HCT116 (cell line): ENCODE measurements around the gene FRMPD4. TPM values are rescaled to one million over a fixed set of nuclear protein-coding genes. Genes with fewer than 3 reads are reported as not detected.

Experiments used
- ATAC-seq: fragments of 200-7000 bp; cut with Tn5 transposase; 2 replicates; pipeline ENCODE4 v1.9.1; 2020; ENCODE audit warnings: mild to moderate bottlenecking, moderate library complexity
- BruUV-seq: library from RNA; stranded (reverse); fragments of 400-500 nt; replicated peaks from 2 replicates; lab custom pipeline; 2021; lab: Mats Ljungman, UMichigan
- CTCF ChIA-PET: fragments of 300-600 bp; sonication (Branson Sonifier 250); formaldehyde crosslinking; loops from one replicate; lab custom pipeline; 2021; ENCODE audit warnings: antibody characterized with exemption; lab: Charles Lee
- POLR2A ChIA-PET: fragments of 300-600, 350-600 bp; sonication (Branson Sonifier 250); formaldehyde crosslinking; loops from one replicate; lab custom pipeline; 2021; ENCODE audit warnings: antibody characterized with exemption; lab: Charles Lee
- RAD21 ChIA-PET, 2 experiments: fragments of 300-600 bp; sonication (Branson Sonifier 250); formaldehyde crosslinking; loops; one replicate each; lab custom pipeline; 2023; ENCODE audit warnings: low total read pairs in 2 of 2; ENCODE audit not compliant: uncharacterized antibody in 2 of 2, unreplicated experiment in 2 of 2, low non-redundant PET in 1 of 2; lab: Charles Lee
- DNase-seq: peaks from one replicate; pipeline ENCODE4 v3.0.0-alpha.2; 2010; ENCODE audit warnings: low read depth, low spot score
- H2AFZ ChIP-seq: fragments of 200-600 bp; shearing (Covaris generic), sonication (generic); 2 replicates; pipeline ENCODE4 v1.6.1; 2017; ENCODE audit warnings: low read depth, mixed run types, mixed read lengths, antibody characterized with exemption, low read length; ENCODE audit not compliant: poor library complexity, severe bottlenecking
- H3K27ac ChIP-seq: 2 replicates; pipeline ENCODE4 v1.5.1; 2012; ENCODE audit warnings: low read depth, low read length
- H3K27me3 ChIP-seq: fragments of 200-600 bp; sonication (generic); 2 replicates; pipeline ENCODE4 v1.6.1; 2016; ENCODE audit warnings: mixed run types, low read length, mixed read lengths; ENCODE audit not compliant: insufficient read depth
- H3K36me3 ChIP-seq, 2 experiments: fragments of 200-500 bp in 1 of 2; fragments of 200-600 bp in 1 of 2; sonication (Bioruptor generic) in 1 of 2; sonication (generic) in 1 of 2; 2 replicates each; pipeline versions ENCODE4 v1.5.1 to v1.6.1; 2014 to 2016; ENCODE audit warnings: low read length in 2 of 2, inconsistent platforms in 1 of 2, mixed read lengths in 1 of 2, mixed run types in 1 of 2; ENCODE audit not compliant: insufficient read depth in 2 of 2, control insufficient read depth in 1 of 2
- H3K4me1 ChIP-seq, 2 experiments: fragments of 200-600 bp in 1 of 2; sonication (generic) in 1 of 2; 2 replicates each; pipeline versions ENCODE4 v1.5.1 to v1.6.1; 2012 to 2017; ENCODE audit warnings: low read length in 2 of 2, inconsistent platforms in 1 of 2, mild to moderate bottlenecking in 1 of 2, mixed read lengths in 1 of 2, mixed run types in 1 of 2, moderate library complexity in 1 of 2; ENCODE audit not compliant: insufficient read depth in 2 of 2, control insufficient read depth in 1 of 2
- H3K4me2 ChIP-seq: fragments of 200-600 bp; sonication (generic); 2 replicates; pipeline ENCODE4 v1.6.1; 2017; ENCODE audit warnings: mixed run types, low read length, mixed read lengths
- H3K4me3 ChIP-seq, 2 experiments: fragments of 200-600 bp in 1 of 2; sonication (generic) in 1 of 2; replicated peaks in 1 of 2; 2 replicates each; pipeline ENCODE4 v1.5.1; 2011 to 2016; ENCODE audit warnings: low read length in 2 of 2, control low read depth in 1 of 2, low read depth in 1 of 2, mild to moderate bottlenecking in 1 of 2, mixed read lengths in 1 of 2, mixed run types in 1 of 2
- H3K79me2 ChIP-seq: fragments of 200-600 bp; sonication (generic); 2 replicates; pipeline ENCODE4 v1.6.1; 2017; ENCODE audit warnings: mild to moderate bottlenecking, mixed run types, low read length, moderate library complexity, mixed read lengths; ENCODE audit not compliant: insufficient read depth
- H3K9ac ChIP-seq: fragments of 200-600 bp; sonication (generic); 2 replicates; pipeline ENCODE4 v1.6.1; 2016; ENCODE audit warnings: low read length, mixed read lengths
- H3K9me2 ChIP-seq: fragments of 200-600 bp; sonication (generic), shearing (Covaris generic); 2 replicates; pipeline ENCODE4 v1.6.1; 2017; ENCODE audit warnings: mixed run types, mild to moderate bottlenecking, moderate library complexity; ENCODE audit not compliant: insufficient read depth
- H3K9me3 ChIP-seq, 2 experiments: fragments of 200-500 bp in 1 of 2; fragments of 200-600 bp in 1 of 2; sonication (Bioruptor generic) in 1 of 2; sonication (generic) in 1 of 2; 2 replicates each; pipeline ENCODE4 v1.6.1; 2014 to 2017; ENCODE audit warnings: low read length in 2 of 2, mixed read lengths in 2 of 2, inconsistent platforms in 1 of 2, low read depth in 1 of 2, mild to moderate bottlenecking in 1 of 2, mixed run types in 1 of 2, moderate library complexity in 1 of 2; ENCODE audit not compliant: control insufficient read depth in 1 of 2, insufficient read depth in 1 of 2
- H4K20me1 ChIP-seq: fragments of 200-600 bp; sonication (generic), shearing (Covaris generic); 2 replicates; pipeline ENCODE4 v1.6.1; 2017; ENCODE audit warnings: mixed run types, mild to moderate bottlenecking, moderate library complexity; ENCODE audit not compliant: insufficient read depth
- ATF3 ChIP-seq: IDR thresholded peaks from 2 replicates; pipeline ENCODE4 v1.6.1; 2012
- CBX3 ChIP-seq: IDR thresholded peaks from 2 replicates; pipeline ENCODE4 v1.6.1; 2012; ENCODE audit warnings: low read depth
- CEBPB ChIP-seq: IDR thresholded peaks from 2 replicates; pipeline ENCODE4 v1.6.1; 2012; ENCODE audit warnings: low read depth
- CTCF ChIP-seq, 3 experiments: fragments of 200-600 bp in 1 of 3; sonication (generic) in 1 of 3; IDR thresholded peaks in 2 of 3; conservative IDR thresholded peaks in 1 of 3; 2 replicates each; pipeline ENCODE4 v1.5.1; 2012 to 2017; ENCODE audit warnings: low read depth in 2 of 3, low read length in 2 of 3, antibody characterized with exemption in 1 of 3, borderline replicate concordance in 1 of 3, control low read depth in 1 of 3, mild to moderate bottlenecking in 1 of 3, mixed read lengths in 1 of 3, mixed run types in 1 of 3, moderate library complexity in 1 of 3; ENCODE audit not compliant: insufficient read depth in 1 of 3
- EGR1 ChIP-seq: IDR thresholded peaks from 2 replicates; pipeline ENCODE4 v1.6.1; 2012; ENCODE audit warnings: low read depth
- ELF1 ChIP-seq: IDR thresholded peaks from 2 replicates; pipeline ENCODE4 v1.6.1; 2012; ENCODE audit warnings: low read depth, borderline replicate concordance
- EZH2 ChIP-seq: fragments of 200-600 bp; sonication (generic); IDR thresholded peaks from 2 replicates; pipeline ENCODE4 v1.6.1; 2017; ENCODE audit warnings: antibody characterized with exemption, mixed run types
- FOSL1 ChIP-seq: IDR thresholded peaks from 2 replicates; pipeline ENCODE4 v1.6.1; 2012; ENCODE audit warnings: low read depth
- JUND ChIP-seq: IDR thresholded peaks from 2 replicates; pipeline ENCODE4 v1.6.1; 2012
- MAX ChIP-seq: IDR thresholded peaks from 2 replicates; pipeline ENCODE4 v1.6.1; 2012
- POLR2A ChIP-seq: IDR thresholded peaks from 2 replicates; pipeline ENCODE4 v1.7.0; 2011; ENCODE audit warnings: borderline replicate concordance; ENCODE audit not compliant: insufficient read depth, insufficient read length; ENCODE audit errors: extremely low read depth
- POLR2AphosphoS5 ChIP-seq: IDR thresholded peaks from 2 replicates; pipeline ENCODE4 v1.6.1; 2011; ENCODE audit warnings: mild to moderate bottlenecking, low read depth, low read length, moderate library complexity
- RAD21 ChIP-seq: IDR thresholded peaks from 2 replicates; pipeline ENCODE4 v1.6.1; 2012; ENCODE audit warnings: low read depth, mild to moderate bottlenecking
- REST ChIP-seq: IDR thresholded peaks from 2 replicates; pipeline ENCODE4 v1.6.1; 2012; ENCODE audit warnings: low read depth
- SIN3A ChIP-seq: IDR thresholded peaks from 2 replicates; pipeline ENCODE4 v1.6.1; 2012; ENCODE audit warnings: low read depth
- TCF7L2 ChIP-seq: IDR thresholded peaks from 2 replicates; pipeline ENCODE4 v1.7.0; 2011; ENCODE audit warnings: borderline replicate concordance, inconsistent platforms; ENCODE audit not compliant: insufficient read depth, insufficient read length; ENCODE audit errors: extremely low read depth
- YY1 ChIP-seq: IDR thresholded peaks from 2 replicates; pipeline ENCODE4 v1.6.1; 2011; ENCODE audit warnings: low read length, low read depth, moderate library complexity, mild to moderate bottlenecking; ENCODE audit not compliant: insufficient replicate concordance; ENCODE audit errors: extremely low read depth
- ZBTB33 ChIP-seq: IDR thresholded peaks from 2 replicates; pipeline ENCODE4 v1.6.1; 2011; ENCODE audit warnings: mild to moderate bottlenecking, low read length, moderate library complexity; ENCODE audit not compliant: insufficient replicate concordance; ENCODE audit errors: extremely low read depth
- ZNF274 ChIP-seq: fragments of 200-500 bp; sonication (Bioruptor generic); IDR thresholded peaks from 2 replicates; pipeline ENCODE4 v1.6.1; 2014; ENCODE audit warnings: mild to moderate bottlenecking, low read depth, low read length, inconsistent platforms
- intact Hi-C: fragments of 100-400 bp; cut with micrococcal nuclease; formaldehyde crosslinking; loops from 2 replicates; pipeline ENCODE4 v1.10.0; 2022
- total RNA-seq: library from RNA; stranded (reverse); gene quantifications from one replicate; pipeline ENCODE4 v1.2.1, GENCODE V29; 2021; ENCODE audit not compliant: unreplicated experiment

FRMPD4 gene
- total RNA-seq, 1 experiment from 2014 or later = not detected

GRCh38 chrX:12554206-12554605 lies 415.9 kb downstream of the FRMPD4 start:
- H3K4me2 ChIP-seq = no peak overlapping the region
- no peak overlapping the region for H3K27ac ChIP-seq
- DNase-seq = no peak
- no peak overlapping the region for H2AFZ ChIP-seq
- no peaks in the 10 kb centered on the region for H3K36me3 ChIP-seq
- H3K9me2 ChIP-seq = no peaks in the 10 kb centered on the region
- intact Hi-C loops = no loop called here
- H3K4me1 ChIP-seq = no peaks in the 10 kb centered on the region
- CTCF ChIA-PET = no interaction called here
- no peaks in the 10 kb centered on the region for H3K9me3 ChIP-seq
- no peak for ATAC-seq
- H3K4me3 ChIP-seq = no peak overlapping the region
- no peaks in the 10 kb centered on the region for H3K79me2 ChIP-seq
- RAD21 ChIA-PET = no interaction called here
- no peak overlapping the region for H3K9ac ChIP-seq
- POLR2A ChIA-PET = no interaction called here
- TF ChIP-seq FOSL1 = no peak
- TF ChIP-seq EZH2 = no peak
- no peak for TF ChIP-seq EGR1
- TF ChIP-seq ZBTB33 = no peak
- no peak for TF ChIP-seq ZNF274
- no peak for TF ChIP-seq JUND
- no peak for TF ChIP-seq TCF7L2
- TF ChIP-seq CBX3 = no peak
- TF ChIP-seq ATF3 = no peak
- no peak for TF ChIP-seq POLR2AphosphoS5
- no peak for TF ChIP-seq RAD21
- TF ChIP-seq SIN3A = no peak
- TF ChIP-seq CEBPB = no peak
- TF ChIP-seq ELF1 = no peak
- no peak for TF ChIP-seq REST
- no peak for TF ChIP-seq POLR2A
- TF ChIP-seq CTCF (IDR thresholded peaks at IDR 0.05 in 2 of 3, conservative IDR thresholded peaks at IDR 0.05 in 1 of 3; ENCODE audit: borderline replicate concordance in 1 of 3, insufficient read depth in 1 of 3, low read depth in 2 of 3, low read length in 2 of 3) = no peak
- no peak for TF ChIP-seq YY1
- TF ChIP-seq MAX = no peak
- no peaks in the 10 kb centered on the region for H4K20me1 ChIP-seq
- H3K27me3 ChIP-seq = no peaks in the 10 kb centered on the region
- BruUV-seq = no TSS peak
